Ecto neural progenitor cell (in vitro differentiated cells): ENCODE results near the gene DEPDC5.
"Not testable (repeated sequence)": the region's sequence is repeated elsewhere in the genome, so short reads cannot be mapped to it uniquely, and the experiment has no call there.

Experiments used
- DNase-seq: peaks from one replicate; pipeline ENCODE4 v3.0.0-alpha.2; 2018; ENCODE audit warnings: low spot score

DEPDC5 gene

DNA sequence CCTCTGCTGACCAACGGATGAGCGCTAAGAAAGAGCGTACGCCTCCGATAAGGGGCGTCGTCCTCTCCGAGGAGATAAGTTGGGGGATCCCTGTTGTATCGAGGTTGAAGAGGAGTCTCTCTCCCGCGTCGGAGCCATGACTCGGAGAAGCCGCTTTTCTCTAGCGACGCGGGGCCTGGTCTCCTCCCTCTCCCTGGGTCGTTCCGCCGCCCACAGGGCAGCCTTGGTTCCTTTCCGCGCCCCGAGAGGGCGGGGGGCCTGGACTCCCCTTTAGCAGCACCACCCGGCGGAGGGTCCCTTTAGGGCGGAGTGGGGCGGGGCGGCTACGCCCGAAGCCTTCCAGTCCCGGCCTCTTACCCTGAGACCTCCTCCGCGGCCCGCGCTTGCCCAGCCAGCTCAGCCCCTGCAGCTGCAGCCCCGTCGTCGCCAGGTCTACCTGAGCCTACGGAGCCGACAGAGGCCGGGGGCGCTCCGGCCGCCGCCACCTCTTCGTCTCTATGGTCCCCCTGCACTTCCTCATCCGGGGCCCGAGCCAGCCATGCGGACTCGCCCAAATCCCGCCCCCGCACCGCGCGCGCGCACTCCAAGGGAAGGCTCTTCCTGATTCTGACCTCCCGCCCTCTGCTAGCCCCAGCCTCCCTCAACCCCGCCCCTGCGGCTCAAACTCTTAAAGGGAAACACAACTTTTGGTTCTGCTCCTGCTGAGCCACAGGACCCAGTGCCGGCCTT lies 4.0 kb upstream of the DEPDC5 start, which contains the start of gene PRR14L:
Gene PRR14L (minus strand): TSS at position 497 of the 729 bp plus-strand sequence. CDS start 11,272 bp downstream, outside the sequence.
- DNase-seq: peak; percentile 99

DNA sequence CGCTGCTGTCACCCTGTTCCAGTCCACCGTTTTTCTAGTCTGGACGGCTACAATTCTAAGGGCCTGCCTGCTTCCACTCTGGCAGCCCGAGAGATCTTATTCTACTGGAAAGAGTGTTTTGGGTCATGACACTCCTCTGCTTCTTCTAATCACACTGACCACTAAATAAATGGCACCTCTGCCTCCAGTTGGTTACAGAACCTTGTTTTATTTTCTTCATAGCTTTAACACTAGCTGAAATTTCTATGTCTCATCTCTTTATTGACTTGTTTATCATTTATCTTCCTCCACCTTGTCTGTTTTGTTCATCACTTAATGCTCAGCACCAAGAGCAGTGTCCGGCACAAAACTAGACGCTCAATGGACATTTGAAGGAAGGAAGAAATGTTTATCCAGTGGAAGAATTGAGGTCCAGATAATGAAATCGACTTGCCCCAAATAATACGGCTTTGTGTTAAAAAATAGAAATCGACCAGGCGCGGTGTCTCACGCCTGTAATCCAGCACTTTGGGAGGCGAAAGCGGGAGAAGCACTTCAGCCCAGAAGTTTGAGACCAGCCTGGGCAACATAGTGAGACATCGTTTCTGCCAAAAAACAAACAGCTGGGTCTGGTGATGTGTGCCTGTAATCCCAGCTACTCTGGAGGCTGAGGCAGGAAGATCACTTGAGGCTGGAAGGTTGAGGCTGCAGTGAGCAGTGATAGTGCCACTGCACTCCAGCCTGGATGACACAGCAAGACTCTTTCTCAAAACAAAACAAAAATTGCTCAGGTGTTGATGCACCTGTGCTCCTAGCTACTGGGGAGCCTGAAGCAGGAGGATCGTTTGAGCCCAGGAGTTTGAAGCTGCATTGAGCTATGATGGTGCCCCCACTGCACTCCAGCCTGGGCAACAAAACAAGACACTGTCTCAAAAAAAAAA lies 3.2 kb upstream of the DEPDC5 start:
- DNase-seq: no peak

GRCh38 chr22:31752096-31752847 lies 1.5 kb upstream of the DEPDC5 start:
- DNase-seq: no peak

GRCh38 chr22:31753005-31753633 lies 700 bp upstream of the DEPDC5 start:
- peak; percentile 85 for DNase-seq

GRCh38 chr22:31754813-31755212 lies 994 bp downstream of the DEPDC5 start:
- DNase-seq: no peak

- no peak for DNase-seq
Measured at GRCh38 chr22:31757265-31757664, 3.4 kb downstream of the DEPDC5 start.

- DNase-seq: not testable (repeated sequence)
Measured at GRCh38 chr22:31758860-31759259, 5.0 kb downstream of the DEPDC5 start.

- DNase-seq: no peak
Measured at GRCh38 chr22:31764785-31765184, 11.0 kb downstream of the DEPDC5 start.

GRCh38 chr22:31768422-31769059 lies 14.7 kb downstream of the DEPDC5 start:
- no peak for DNase-seq

DNA sequence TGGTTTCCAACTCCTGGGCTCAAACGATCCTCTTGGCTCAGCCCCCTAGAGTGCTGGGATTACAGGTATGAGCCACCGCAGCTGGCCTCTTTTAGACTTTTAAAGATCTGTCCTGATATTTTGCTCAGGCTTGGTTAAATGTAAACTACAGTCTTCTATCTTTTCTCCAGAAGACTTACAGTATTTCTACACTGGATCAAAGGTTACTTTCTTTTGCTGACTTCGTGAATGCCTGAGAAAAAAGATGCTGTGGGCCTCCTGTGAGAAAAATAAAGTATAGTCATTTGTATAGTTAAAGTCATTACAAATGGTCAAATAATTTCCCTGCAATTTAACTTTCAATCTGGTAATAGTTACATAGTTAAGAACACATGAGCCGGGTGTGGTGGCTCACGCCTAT lies 19.6 kb downstream of the DEPDC5 start:
- DNase-seq: no peak

DNA sequence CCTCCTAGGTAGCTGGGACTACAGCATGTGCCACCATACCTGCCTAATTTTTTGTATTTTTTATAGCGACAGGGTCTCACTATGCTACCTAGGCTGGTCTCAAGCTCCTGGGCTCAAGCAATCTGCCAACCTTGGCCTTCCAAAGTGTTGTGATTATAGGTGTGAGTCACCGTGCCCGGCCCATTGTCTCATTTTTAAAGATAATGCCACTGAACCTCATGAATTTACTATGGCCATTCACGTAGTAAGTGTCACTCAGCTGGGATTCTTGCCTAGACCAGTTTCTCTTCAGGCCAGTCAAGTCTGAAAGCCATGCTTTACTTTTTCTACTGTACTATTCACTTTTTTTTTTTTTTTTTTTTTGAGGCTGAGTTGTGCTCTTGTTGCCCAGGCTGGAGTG lies 22.4 kb downstream of the DEPDC5 start:
- DNase-seq: no peak

GRCh38 chr22:31789803-31790202 lies 36.0 kb downstream of the DEPDC5 start:
- no peak for DNase-seq

DNA sequence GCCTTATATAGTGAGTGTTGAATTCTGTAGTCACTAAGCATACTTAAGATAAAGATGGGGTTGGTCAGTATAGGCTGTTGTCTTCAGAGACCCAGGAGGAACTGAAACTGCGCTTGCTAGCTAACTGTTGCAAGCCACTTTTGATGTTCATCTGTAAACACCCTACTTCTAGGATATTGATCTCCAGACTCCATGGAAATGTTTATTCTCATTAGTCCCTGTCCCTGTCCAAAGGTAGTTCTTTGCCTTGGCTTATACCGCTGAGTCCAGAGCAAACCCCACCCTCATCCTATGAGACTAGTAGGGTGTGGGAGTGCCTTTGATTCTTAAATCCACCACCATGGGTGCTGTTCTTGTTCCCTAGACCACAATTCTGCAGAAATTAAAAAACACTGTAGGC lies 36.4 kb downstream of the DEPDC5 start:
- DNase-seq: no peak

GRCh38 chr22:31799358-31799757 lies 45.5 kb downstream of the DEPDC5 start:
- not testable (repeated sequence) for DNase-seq

- DNase-seq: no peak
Measured at GRCh38 chr22:31800065-31800464, 46.2 kb downstream of the DEPDC5 start.

DNA sequence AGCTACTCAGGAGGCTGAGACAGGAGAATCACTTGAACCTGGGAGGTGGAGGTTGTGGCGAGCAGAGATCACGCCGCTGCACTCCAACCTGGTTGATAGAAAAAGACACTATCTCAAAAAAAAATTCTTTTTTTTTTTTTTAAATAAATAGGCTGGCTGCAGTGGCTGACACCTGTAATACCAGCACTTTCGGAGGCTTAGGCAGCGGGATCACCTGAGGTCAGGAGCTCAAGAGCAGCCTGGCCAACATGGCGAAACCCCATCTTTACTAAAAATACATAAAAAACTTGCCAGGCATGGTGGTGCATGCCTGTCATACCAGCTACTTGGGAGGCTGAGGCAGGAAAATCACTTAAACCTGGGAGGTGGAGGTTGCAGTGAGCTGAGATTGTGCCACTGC lies 47.0 kb downstream of the DEPDC5 start:
- DNase-seq: not testable (repeated sequence)

DNA sequence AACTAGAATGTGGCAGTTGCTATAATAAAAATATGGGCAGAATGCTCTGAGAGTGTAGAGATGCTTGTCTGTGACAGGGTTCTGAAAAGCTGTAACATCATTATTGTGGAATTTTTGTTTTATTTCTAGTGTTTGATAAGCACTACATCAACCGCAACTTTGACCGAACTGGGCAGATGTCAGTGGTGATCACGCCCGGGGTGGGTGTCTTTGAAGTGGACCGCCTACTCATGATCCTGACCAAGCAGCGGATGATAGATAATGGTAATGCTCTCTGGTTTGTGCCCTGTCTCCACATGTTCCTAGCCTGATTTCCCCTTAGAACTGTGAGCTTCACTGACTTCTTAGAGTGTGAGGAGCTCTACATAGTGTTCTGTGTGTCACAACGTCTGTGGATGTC lies 48.8 kb downstream of the DEPDC5 start:
- no peak for DNase-seq

DNA sequence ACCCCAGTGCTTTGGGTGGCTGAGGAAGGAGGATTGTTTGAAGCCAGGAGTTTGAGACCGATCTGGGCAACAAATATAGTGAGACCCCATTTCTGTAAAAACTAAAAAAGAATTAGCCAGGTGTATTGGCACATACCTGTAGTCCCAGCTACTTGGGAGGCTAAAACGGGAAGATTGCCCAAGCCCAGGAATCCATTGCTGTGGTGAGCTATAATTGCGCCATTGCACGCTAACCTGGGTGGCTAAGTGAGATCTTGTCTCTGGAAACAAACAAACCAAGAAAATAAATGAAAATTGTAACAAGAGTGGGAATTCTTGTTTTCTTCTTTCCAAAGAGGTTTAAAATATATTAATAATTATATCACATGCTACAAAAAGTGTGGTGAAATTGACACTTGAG lies 52.9 kb downstream of the DEPDC5 start:
- DNase-seq: no peak

DNA sequence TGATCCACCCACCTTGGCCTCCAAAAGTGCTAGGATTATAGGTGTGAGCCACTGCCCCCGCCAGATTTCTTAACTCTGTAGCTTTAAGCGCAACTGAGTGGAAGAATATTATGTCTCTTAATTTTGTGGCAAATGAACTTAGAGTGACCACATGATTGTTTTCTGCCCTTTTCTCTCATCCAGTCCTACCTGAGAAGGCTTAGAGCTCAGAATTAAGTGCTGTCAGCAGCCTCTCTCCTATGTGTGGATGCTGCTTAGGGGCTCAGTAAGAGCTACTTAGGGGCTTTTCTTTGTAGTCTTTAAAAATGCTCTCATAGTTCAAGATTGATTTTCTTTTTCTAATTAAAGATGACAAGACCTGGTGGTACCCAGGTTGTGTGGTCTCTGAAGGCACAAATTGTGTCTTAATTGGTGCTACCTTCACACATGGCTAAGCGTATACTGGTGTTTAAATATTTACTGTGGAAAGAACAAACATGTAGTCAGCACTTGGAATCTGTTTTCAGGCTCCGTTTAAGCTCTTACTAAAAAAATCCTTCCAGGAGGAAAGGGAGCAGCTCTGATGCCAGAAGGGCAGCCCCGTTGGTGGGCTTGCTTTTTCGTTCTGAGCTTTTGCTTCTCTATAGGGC lies 59.3 kb downstream of the DEPDC5 start:
- DNase-seq: no peak

GRCh38 chr22:31813898-31814297 lies 60.1 kb downstream of the DEPDC5 start:
- DNase-seq: not testable (repeated sequence)

- DNase-seq: no peak
Measured at GRCh38 chr22:31814942-31815341, 61.1 kb downstream of the DEPDC5 start.
